ENCODE measurements around the gene FAM222A. TPM values are rescaled to one million over a fixed set of nuclear protein-coding genes. Genes with fewer than 3 reads are reported as not detected.

FAM222A gene
- total and polyA plus RNA-seq, 2 of the 8 experiments (the other 6 are each of a cell fraction or from before 2014, with no cell fraction given): 0.94 to 1.1 TPM

- TF ChIP-seq CBX8 (IDR thresholded peaks at IDR 0.05; ENCODE audit: borderline replicate concordance, low read depth, low read length) (no peak), SP2 (IDR thresholded peaks at IDR 0.05; ENCODE audit: low read length) (no peak), RAD21 (IDR thresholded peaks at IDR 0.05 in 1 of 2, conservative IDR thresholded peaks at IDR 0.05 in 1 of 2; ENCODE audit: low read depth in 2 of 2, low read length in 2 of 2) (no peak), E2F6 (IDR thresholded peaks at IDR 0.05) (no peak), TCF12 (IDR thresholded peaks at IDR 0.05; ENCODE audit: low read depth, low read length) (no peak), HDAC6 (IDR thresholded peaks at IDR 0.05; ENCODE audit: low read depth, low read length) (no peak)
Observed at GRCh38 chr12:109778684-109779083, 65.1 kb downstream of the FAM222A start (continued).
